ENCODE results near the gene TRIOBP.

Gene TRIOBP

DNA sequence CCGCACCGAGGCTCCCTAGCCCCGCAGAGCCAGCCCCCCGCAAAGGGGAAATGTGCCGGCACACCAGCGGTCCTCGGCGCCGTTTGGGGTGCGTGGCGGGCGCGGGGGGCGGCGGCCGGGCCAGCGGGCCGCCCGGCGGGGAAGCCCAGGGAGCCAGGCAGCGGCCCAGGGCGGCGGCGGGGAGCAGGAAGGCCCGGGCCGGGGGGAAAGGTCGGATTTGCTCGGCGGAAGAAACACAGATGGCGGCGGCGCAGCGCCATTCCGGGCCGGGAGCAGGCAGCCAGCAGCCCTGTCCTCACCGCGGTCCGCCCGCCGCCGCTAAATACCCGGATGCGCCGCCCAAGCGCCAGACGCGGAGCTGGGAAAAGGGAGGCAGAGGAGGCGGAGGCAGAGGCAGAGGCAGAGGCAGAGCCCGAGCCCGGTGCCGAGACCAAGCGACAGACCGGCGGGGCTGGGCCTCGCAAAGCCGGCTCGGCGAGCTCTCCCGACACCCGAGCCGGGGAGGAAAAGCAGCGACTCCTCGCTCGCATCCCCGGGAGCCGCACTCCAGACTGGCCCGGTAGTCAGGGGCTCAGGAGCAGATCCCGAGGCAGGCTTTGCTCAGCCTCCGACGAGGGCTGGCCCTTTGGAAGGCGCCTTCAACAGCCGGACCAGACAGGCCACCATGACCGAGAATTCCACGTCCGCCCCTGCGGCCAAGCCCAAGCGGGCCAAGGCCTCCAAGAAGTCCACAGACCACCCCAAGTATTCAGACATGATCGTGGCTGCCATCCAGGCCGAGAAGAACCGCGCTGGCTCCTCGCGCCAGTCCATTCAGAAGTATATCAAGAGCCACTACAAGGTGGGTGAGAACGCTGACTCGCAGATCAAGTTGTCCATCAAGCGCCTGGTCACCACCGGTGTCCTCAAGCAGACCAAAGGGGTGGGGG lies 108.3 kb downstream of the TRIOBP start:
- DNase-seq (ENCODE audit: low spot score): peak; percentile 71

DNA sequence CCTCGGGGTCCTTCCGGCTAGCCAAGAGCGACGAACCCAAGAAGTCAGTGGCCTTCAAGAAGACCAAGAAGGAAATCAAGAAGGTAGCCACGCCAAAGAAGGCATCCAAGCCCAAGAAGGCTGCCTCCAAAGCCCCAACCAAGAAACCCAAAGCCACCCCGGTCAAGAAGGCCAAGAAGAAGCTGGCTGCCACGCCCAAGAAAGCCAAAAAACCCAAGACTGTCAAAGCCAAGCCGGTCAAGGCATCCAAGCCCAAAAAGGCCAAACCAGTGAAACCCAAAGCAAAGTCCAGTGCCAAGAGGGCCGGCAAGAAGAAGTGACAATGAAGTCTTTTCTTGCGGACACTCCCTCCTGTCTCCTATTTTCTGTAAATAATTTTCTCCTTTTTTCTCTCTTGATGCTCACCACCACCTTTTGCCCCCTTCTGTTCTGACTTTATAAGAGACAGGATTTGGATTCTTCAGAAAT lies 109.0 kb downstream of the TRIOBP start:
- DNase-seq (ENCODE audit: low spot score): no peak

DNA sequence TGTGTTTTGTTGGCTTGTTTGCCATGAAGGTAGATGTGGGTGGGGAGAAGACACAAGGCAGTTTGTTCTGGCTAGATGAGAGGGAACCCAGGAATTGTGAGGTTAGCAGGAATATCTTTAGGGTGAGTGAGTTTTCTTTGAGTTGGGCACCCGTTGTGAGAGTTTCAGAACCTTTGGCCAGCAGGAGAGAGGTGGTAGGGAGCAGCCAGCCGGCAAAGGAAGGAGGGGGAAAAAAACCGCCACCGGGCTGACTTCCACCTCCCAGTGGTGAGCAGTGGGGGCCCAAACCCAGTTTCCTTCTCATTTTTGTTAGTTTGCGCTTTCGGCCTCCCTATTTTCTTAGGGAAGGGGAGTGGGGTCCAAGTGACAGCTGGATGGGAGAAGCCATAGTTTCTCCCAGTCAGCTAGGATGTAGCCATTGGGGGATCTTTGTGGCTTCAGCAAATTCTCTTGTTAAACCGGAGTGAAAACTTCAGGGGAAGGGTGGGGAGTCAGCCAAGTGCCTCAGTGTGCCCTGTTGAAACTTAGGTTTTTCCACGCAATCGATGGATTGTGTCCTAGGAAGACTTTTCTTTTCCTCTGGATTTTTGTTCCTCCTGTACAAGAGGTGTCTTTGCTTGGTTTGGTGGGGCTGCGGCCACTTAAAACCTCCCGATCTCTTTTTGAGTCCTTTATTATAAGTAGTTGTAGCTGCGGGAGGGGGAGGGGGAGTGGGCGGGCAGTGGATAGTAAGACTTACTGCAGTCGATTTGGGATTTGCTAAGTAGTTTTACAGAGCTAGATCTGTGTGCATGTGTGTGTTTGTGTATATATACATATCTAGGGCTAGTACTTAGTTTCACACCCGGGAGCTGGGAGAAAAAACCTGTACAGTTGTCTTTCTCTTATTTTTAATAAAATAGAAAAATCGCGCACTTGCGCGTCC lies 109.8 kb downstream of the TRIOBP start:
- no peak for DNase-seq (ENCODE audit: low spot score)

DNA sequence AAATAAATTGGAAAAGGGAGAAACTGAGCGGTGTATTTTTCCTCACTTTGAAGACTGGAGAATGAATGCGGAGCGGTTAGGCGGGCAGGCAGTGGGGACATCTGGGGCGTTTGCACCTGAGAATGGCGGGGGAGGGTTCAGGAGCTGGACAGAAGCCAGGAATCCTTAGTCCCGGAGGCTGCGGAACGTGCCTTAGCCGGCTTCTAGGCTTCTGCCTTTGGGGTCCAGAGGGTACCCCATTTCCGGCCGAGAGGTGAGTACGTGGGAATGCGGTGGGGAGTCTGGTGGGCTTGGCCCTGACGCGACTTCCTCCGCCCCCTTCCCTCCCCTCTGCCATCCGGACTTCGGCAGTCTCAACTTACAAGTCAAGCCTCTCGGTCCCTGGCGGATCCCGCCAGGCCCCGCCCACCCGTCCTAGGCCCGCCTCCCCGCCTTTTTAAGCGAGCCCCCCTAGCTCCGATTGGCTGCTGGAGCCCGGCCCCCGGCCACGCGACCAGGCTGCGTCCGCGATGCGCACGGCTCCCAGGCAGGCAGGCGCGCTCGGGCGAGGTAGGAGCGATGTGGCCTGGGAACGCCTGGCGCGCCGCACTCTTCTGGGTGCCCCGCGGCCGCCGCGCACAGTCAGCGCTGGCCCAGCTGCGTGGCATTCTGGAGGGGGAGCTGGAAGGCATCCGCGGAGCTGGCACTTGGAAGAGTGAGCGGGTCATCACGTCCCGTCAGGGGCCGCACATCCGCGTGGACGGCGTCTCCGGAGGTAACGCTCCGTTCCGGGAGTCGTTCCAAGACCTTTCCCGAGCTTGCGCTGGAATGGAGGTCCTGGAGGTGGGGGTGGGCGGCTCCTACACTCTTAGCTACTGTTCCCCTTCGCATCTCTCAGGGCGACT lies 110.8 kb downstream of the TRIOBP start, which contains the start of gene GCAT:
Gene GCAT, plus strand, starts transcription at position 525 of the 884 bp plus-strand sequence. Its CDS starts 34 bp downstream, at position 559.
- peak; percentile 96 for DNase-seq (ENCODE audit: low spot score)

DNA sequence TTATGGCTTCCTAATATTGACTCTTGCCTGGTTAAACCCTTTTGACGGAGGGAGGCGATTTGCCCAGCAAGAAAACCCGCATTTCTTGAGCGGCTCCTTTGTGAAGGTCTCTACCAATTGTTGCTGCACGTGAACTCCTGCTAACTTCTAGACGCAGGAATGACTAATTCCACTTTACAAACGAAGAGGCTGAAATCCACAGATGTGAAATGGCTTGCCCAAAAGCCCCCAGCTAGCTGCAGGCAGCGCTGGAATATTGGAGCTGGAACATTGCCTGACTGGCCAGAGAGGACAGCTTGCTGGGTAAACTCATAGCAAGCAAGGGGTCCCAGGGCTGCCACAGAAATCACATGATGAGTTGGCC lies 111.4 kb downstream of the TRIOBP start:
- no peak for DNase-seq (ENCODE audit: low spot score)

DNA sequence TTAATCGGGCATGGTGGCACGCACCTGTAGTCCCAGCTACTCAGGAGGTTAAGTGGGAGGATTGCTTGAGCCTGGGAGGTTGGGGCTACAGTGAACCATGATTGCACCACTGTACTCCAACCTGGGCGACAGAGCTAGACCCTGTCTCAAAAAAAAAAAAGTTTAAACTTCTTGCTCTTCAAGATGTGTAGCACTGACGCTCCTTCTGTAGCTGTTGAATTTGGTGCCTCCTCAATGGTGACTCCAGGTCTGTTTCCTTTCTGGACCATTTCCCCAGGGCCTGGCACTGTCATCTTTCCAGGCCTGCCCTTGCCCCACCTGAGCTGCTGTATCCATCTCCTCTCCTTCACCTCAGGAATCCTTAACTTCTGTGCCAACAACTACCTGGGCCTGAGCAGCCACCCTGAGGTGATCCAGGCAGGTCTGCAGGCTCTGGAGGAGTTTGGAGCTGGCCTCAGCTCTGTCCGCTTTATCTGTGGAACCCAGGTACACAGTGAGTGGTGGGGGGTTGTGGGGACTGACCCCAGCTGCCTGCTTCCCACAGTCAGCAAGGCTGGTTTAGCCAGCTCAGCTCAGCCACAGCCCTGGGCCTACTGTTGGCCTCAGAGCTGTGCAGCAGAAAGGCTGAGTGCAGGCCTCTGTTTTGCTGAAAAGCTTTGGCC lies 113.0 kb downstream of the TRIOBP start:
- DNase-seq (ENCODE audit: low spot score): no peak

DNA sequence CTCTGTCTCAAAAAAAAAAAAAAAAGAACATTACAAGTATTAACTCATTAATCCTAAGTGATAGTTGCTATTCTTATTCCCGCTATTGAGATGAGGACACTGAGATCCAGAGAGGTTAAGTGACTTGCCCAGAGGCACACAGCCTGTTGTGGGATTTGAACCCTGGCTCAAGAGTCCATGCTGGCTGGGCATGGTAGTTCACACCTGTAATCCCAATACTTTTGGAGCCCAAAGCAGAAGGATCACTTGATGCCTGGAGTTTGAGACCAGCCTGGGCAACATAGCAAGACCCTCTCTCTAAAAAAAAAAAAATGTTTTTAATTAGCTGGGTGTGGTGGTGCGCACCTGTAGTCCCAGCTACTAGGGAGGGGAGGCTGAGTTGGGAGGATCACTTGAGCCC lies 115.0 kb downstream of the TRIOBP start:
- DNase-seq (ENCODE audit: low spot score): no peak

DNA sequence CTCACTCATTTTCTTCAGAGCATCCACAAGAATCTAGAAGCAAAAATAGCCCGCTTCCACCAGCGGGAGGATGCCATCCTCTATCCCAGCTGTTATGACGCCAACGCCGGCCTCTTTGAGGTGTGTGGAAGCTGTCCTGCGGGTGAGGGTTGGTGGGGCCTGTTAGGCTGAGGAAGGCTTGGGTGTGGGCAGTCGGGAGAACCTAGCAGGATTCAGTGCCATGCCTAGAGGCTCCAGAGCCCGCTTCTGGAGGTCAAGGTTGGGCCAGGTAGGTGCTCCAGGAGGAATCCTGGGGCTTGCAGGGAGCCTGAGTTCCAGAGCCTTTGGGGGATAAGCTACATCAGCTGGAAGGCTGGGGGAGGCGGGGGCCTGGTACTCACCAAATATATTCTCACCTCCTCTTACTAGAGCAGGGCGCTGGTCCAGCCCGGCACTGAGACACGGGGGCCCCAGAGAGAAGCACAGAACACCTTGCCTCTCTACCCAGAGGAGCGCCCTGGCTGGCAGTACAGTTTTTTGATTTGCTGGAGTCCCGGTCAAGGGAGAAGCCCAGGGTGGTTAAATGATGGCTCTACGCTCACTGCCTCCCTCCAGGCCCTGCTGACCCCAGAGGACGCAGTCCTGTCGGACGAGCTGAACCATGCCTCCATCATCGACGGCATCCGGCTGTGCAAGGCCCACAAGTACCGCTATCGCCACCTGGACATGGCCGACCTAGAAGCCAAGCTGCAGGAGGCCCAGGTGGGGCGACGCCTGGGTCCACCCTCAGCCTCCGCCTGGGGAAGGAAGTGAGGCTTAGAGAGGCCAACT lies 116.2 kb downstream of the TRIOBP start:
- DNase-seq (ENCODE audit: low spot score): no peak

DNA sequence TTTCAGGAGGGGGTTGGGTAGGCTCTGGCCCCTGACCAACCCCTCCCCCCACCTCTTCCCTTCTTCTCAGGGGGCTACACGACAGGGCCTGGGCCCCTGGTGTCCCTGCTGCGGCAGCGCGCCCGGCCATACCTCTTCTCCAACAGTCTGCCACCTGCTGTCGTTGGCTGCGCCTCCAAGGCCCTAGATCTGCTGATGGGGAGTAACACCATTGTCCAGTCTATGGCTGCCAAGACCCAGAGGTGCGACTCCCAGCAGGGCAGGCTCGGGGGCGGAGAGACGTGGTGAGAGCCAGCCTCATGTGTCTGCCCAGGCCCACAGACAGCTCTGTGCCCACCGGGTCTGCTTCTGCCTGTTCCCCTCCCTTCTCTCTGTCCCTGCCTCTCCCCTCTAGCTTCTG lies 118.7 kb downstream of the TRIOBP start:
- DNase-seq (ENCODE audit: low spot score): no peak

DNA sequence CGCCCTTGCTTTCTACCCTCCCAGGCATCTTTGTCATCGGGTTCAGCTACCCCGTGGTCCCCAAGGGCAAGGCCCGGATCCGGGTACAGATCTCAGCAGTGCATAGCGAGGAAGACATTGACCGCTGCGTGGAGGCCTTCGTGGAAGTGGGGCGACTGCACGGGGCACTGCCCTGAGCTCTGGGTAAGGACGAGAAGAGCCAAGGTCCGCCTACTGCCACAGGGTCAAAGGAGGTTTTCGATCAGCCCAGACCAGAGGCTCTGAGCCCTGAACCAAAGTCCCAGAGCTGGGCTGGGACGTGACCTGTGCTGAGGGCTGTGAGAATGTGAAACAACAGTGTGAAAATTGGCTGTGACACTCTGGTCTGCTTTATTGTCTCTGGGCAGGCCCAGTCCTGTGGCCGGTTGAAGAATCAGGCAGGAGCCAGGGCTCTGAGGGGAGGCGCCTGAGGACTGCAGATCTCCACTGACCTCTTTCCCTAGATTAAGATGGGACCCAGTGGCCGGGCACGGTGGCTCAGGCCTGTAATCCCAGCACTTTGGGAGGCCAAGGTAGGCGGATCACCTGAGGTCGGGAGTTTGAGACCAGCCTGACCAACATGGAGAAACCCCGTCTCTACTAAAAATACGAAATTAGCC lies 119.8 kb downstream of the TRIOBP start:
- no peak for DNase-seq (ENCODE audit: low spot score)

DNA sequence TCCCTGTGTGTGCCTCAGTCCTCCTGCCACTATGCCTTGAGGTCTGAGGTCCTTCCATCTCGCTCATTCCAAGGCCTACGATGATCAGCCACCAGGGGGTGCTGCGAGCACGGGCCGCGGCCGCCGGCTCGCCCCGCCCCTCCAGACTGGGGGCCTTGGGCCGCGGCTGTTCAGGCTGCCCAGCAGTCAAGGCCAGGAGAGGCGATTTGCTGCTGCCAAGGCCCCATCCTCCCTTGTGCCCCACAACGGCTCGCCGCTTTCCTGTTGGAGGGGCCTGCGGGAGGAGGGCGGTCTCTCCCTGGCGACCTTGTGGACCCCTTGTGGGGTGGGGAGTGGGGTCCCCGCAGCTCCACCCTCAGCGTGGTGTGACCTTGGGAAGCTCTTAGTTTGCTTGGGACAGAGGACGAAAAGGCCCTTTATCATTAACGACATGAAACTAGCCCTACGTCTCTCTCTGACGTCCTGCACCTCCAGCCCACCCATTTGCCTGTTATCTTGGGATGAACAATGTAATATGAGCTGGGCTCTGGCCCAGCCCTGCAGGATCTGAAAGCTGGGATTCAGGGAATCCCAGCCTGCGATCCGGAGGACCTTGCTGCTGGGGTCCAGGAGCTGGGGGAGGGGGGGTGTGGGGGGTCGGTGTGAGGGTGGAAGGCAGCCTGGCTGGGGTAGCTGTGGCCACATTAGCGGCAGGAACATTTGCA lies 121.0 kb downstream of the TRIOBP start:
- peak; percentile 83 for DNase-seq (ENCODE audit: low spot score)

DNA sequence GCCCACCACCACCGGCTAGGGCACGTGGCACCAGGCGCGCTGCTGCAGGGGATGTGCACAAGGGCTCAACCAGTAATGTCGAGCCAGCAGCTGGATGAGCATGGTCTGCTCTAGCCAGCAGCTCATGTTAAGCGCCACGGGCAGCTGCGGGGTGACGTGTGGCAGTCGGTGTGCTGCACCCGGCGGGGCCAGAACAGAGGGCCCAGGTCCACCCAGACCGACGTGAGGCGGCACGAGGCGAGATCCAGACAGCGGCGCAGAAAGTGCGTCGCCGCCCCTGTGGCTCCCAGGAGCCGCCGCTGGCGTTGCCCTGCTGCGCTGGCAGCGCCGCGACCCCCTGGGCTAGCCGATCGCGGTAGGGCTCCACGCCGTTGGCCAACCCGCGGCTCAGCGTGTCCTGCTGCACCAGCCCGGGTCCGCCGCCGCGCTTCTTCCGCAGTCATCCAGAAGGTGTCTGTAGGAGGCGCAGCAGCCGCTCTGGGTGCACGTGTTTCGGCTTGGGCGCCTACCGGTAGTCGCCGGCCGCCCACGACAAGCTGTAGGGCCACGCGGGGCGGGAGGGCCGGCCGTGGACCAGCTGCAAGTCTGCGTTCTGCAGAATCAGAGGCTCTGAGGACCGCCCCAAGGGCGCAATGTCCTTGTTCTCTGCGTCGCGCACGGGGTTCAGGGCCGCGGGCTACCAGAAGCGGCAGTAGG lies 121.7 kb downstream of the TRIOBP start:
- DNase-seq (ENCODE audit: low spot score): peak; percentile 64

DNA sequence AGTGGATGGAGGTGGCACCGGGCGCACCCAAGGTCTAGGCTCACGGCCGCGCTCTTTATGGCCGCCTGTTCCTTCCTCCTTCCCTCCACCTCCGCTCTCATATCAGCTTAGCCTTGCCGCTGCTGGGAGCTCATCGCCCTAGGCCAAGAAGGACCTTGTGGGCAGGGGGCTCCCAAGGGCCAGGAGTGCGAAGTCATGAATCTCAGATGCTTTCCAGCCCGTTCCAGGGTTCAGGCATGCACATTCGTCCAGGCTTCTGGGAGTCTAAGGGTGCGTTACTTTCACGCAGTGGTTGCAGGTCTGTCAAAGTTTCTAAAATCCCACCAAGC lies 122.2 kb downstream of the TRIOBP start:
- DNase-seq (ENCODE audit: low spot score): no peak

DNA sequence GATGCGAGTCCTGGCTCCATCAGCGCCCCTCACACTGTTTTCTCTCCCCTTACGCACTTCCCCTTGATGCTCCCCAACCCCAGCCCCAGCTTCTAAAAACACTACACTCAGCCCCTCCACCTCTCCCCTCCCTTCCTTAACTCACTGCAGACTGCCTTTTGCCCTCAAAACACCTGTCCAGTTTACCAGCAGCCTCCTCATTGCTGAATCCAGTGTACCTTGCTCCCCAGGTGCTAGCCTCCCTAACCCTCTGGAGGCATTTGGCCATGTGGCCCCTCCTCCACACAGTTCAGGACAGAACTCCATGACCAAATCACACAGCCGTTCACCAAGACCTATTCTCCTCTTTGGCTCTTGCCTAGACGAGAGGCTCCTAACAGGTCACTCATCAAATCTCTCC lies 123.5 kb downstream of the TRIOBP start:
- DNase-seq (ENCODE audit: low spot score): no peak

DNA sequence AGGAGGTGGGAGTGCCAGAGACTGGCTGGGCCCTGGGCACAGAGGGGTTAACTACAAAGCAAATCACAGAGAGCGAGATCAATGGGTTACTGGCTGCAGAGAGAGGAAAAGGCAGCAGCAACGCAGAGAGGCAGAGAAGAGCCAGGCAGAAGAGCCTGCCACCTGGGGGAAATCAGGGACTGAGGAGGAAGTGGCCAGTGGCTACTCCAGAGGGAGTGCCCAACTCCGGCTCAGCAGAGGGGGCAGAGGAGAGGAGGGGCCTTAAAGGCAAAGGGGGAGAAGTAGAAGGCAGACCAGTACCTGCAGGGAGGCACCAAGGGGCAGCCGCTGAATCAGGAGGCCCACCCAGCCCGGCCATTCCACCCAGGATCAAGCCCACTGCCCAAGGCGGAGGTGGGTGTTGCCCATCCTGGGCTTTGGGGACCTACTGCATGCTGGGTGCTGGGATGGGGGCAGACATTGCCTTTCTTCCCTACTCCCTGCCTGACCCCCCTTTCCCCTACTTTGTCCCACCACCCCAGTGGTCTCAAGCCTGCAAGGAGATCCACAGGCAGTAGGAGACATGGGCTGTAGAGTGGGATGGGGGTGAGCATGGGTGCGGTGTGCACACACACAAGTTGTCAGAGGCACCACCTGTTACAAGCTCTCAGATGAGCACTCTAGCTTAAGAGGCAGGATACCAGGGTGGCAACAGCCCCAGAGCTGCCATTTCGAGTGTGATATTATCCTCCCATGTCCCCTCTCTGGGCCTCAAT lies 125.4 kb downstream of the TRIOBP start:
- DNase-seq (ENCODE audit: low spot score): no peak

DNA sequence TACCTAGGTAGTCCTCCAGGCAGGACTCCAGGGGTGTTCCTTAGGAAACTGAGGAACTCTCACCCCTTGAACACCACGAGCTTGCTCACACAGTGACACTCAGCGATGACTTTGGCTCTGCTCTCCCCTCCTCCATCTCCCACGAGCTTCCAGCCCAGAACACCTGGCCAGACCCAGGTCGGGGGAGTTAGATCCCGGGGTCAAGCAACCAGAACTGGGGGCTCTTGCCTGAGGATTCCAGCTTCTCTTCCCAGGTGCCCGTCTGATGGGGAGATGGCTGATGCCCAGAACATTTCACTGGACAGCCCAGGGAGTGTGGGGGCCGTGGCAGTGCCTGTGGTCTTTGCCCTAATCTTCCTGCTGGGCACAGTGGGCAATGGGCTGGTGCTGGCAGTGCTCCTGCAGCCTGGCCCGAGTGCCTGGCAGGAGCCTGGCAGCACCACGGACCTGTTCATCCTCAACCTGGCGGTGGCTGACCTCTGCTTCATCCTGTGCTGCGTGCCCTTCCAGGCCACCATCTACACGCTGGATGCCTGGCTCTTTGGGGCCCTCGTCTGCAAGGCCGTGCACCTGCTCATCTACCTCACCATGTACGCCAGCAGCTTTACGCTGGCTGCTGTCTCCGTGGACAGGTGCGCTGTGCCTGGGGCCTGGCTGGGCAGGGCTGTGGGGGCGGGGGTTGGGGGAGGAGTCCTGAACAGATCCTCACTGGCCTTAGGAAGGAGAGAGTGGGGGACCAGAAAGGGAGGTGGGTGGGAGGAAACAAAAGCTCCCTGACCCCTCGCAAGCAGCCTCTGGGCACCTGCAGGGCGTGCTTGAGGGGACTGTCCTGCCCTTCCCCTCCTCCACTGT lies 126.5 kb downstream of the TRIOBP start, which contains the start of gene GALR3:
Gene GALR3, plus strand, starts transcription at position 249 of the 852 bp plus-strand sequence. Its CDS starts 25 bp downstream, at position 274.
- DNase-seq (ENCODE audit: low spot score): no peak
